Activated CD4-positive, alpha-beta memory T cell treated with anti-CD3 and anti-CD28 coated beads, Interleukin-2, amount 10 ng/mL, durations not matched to agents 7 days and 5 days (primary cell): ENCODE data around the gene SPRTN. TPM values are rescaled to one million over a fixed set of nuclear protein-coding genes. Genes with fewer than 3 reads are reported as not detected.

Source experiments
- CTCF ChIA-PET: fragments of 350-600 bp; sonication (Branson Sonifier 250); formaldehyde crosslinking; loops from one replicate; lab custom pipeline; 2021; ENCODE audit warnings: antibody characterized with exemption, inconsistent platforms; lab: Charles Lee
- POLR2A ChIA-PET: fragments of 350-600 bp; sonication (Branson Sonifier 250); formaldehyde crosslinking; loops from one replicate; lab custom pipeline; 2021; ENCODE audit warnings: antibody characterized with exemption; lab: Charles Lee
- DNase-seq: peaks from one replicate; pipeline ENCODE4 v3.0.0-alpha.2; 2020
- H3K27ac Mint-ChIP-seq: one replicate; pipeline ENCODE4 v1.8.0; 2021; ENCODE audit warnings: mild to moderate bottlenecking, mixed read lengths
- H3K27me3 Mint-ChIP-seq: one replicate; pipeline ENCODE4 v1.8.0; 2021; ENCODE audit warnings: mixed read lengths
- H3K36me3 Mint-ChIP-seq: one replicate; pipeline ENCODE4 v1.8.0; 2021; ENCODE audit warnings: low read depth, mixed read lengths
- H3K4me1 Mint-ChIP-seq: one replicate; pipeline ENCODE4 v1.8.0; 2021; ENCODE audit warnings: mixed read lengths
- H3K4me3 Mint-ChIP-seq: one replicate; pipeline ENCODE4 v1.8.0; 2021; ENCODE audit warnings: mild to moderate bottlenecking, mixed read lengths
- H3K9me3 Mint-ChIP-seq: one replicate; pipeline ENCODE4 v1.8.0; 2021; ENCODE audit warnings: mixed read lengths
- total RNA-seq, 2 experiments: library from RNA; stranded (reverse); gene quantifications; one replicate each; pipeline ENCODE4 v1.2.3, GENCODE V29; 2021

SPRTN gene
- total RNA-seq, 2 experiments from 2014 or later: 14.8 to 15.6 TPM

GRCh38 chr1:231363624-231364023 lies 25.5 kb downstream of the SPRTN start:
- H3K4me1 Mint-ChIP-seq: no peaks in the 10 kb centered on the region

GRCh38 chr1:231364192-231364591 lies 26.1 kb downstream of the SPRTN start:
- Mint-ChIP-seq H3K27me3 (no peaks in the 10 kb centered on the region), H3K9me3 (no peaks in the 10 kb centered on the region), H3K4me3 (no peak overlapping the region), H3K36me3 (peaks cover 59% of the 10 kb centered on the region), H3K27ac (no peak overlapping the region), H3K4me1 (no peaks in the 10 kb centered on the region)
- ChIA-PET CTCF (interaction anchor here (1.1 kb wide), 1 partner anchor 49 kb away, joined by 3 read pairs; no protein-coding TSS in a partner anchor), POLR2A (interaction anchor here (1.0 kb wide), 1 partner anchor 27 kb away, joined by 3 read pairs; the partner anchor contains the start of gene EXOC8)
- no peak for DNase-seq

More at GRCh38 chr1:231363624-231364023, 25.5 kb downstream of the SPRTN start:
- Mint-ChIP-seq H3K27me3 (no peaks in the 10 kb centered on the region), H3K4me3 (no peak overlapping the region), H3K36me3 (peaks cover 56% of the 10 kb centered on the region), H3K27ac (no peak overlapping the region), H3K9me3 (no peaks in the 10 kb centered on the region)
- ChIA-PET CTCF (interaction anchor here (1.0 to 1.7 kb wide), 4 partner anchors 40 to 240 kb away, joined by 3 to 8 read pairs (median 4); no protein-coding TSS in a partner anchor), POLR2A (no interaction called here)
- DNase-seq: no peak

- Mint-ChIP-seq H3K27me3 (no peaks in the 10 kb centered on the region), H3K27ac (no peak overlapping the region), H3K36me3 (peaks cover 38% of the 10 kb centered on the region), H3K4me1 (no peaks in the 10 kb centered on the region), H3K4me3 (no peak overlapping the region), H3K9me3 (no peaks in the 10 kb centered on the region)
- ChIA-PET CTCF (no interaction called here), POLR2A (interaction anchor here (1.6 kb wide), 1 partner anchor 51 kb away, joined by 4 read pairs; no protein-coding TSS in a partner anchor)
- DNase-seq: no peak
Observed at GRCh38 chr1:231369282-231369681, 31.2 kb downstream of the SPRTN start.

- CTCF ChIA-PET: interaction anchor here (1.0 kb wide), 1 partner anchor 10 kb away, joined by 3 read pairs; no protein-coding TSS in a partner anchor
- peaks cover 19% of the 10 kb centered on the region for H3K36me3 Mint-ChIP-seq
Observed at GRCh38 chr1:231372501-231372900, 34.4 kb downstream of the SPRTN start.

GRCh38 chr1:231374394-231374793 lies 36.3 kb downstream of the SPRTN start:
- no peaks in the 10 kb centered on the region for H3K27me3 Mint-ChIP-seq
- no peak for DNase-seq
- H3K9me3 Mint-ChIP-seq: no peaks in the 10 kb centered on the region
- CTCF ChIA-PET: interaction anchor here (1.0 to 1.6 kb wide), 3 partner anchors 12 to 17 kb away, joined by 5 to 7 read pairs (median 5); no protein-coding TSS in a partner anchor
- H3K4me3 Mint-ChIP-seq: no peak overlapping the region
- no peak overlapping the region for H3K27ac Mint-ChIP-seq
- H3K4me1 Mint-ChIP-seq: peaks cover 24% of the 10 kb centered on the region
- peaks cover 9% of the 10 kb centered on the region for H3K36me3 Mint-ChIP-seq
- POLR2A ChIA-PET: interaction anchor here (1.1 kb wide), 1 partner anchor 12 kb away, joined by 4 read pairs; no protein-coding TSS in a partner anchor

More at GRCh38 chr1:231372501-231372900, 34.4 kb downstream of the SPRTN start:
- no peak for DNase-seq
- H3K27ac Mint-ChIP-seq: no peak overlapping the region
- POLR2A ChIA-PET: no interaction called here
- no peaks in the 10 kb centered on the region for H3K27me3 Mint-ChIP-seq
- H3K4me3 Mint-ChIP-seq: no peak overlapping the region
- peaks cover 12% of the 10 kb centered on the region for H3K4me1 Mint-ChIP-seq
- H3K9me3 Mint-ChIP-seq: no peaks in the 10 kb centered on the region

- Mint-ChIP-seq H3K9me3 (no peaks in the 10 kb centered on the region), H3K27me3 (no peaks in the 10 kb centered on the region), H3K27ac (no peak overlapping the region), H3K4me3 (no peak overlapping the region), H3K36me3 (peaks cover 6% of the 10 kb centered on the region), H3K4me1 (peaks cover 30% of the 10 kb centered on the region)
- ChIA-PET CTCF (no interaction called here), POLR2A (no interaction called here)
- no peak for DNase-seq
Observed at GRCh38 chr1:231376101-231376500, 38.0 kb downstream of the SPRTN start.

- H3K36me3 Mint-ChIP-seq: peaks cover 5% of the 10 kb centered on the region
- peak overlapping the region; percentile 44 for H3K27ac Mint-ChIP-seq
- ChIA-PET POLR2A (no interaction called here), CTCF (no interaction called here)
- DNase-seq: peak; percentile 34
- H3K4me3 Mint-ChIP-seq: no peak overlapping the region
- no peaks in the 10 kb centered on the region for H3K9me3 Mint-ChIP-seq
- no peaks in the 10 kb centered on the region for H3K27me3 Mint-ChIP-seq
- H3K4me1 Mint-ChIP-seq: peaks cover 30% of the 10 kb centered on the region
Observed at GRCh38 chr1:231376875-231377549, 38.9 kb downstream of the SPRTN start.

- H3K36me3 Mint-ChIP-seq: peaks cover 2% of the 10 kb centered on the region
Observed at GRCh38 chr1:231381729-231382128, 43.6 kb downstream of the SPRTN start.

GRCh38 chr1:231382426-231382825 lies 44.3 kb downstream of the SPRTN start:
- ChIA-PET CTCF (interaction anchor here (1.0 kb wide), 2 partner anchors 10 to 207 kb away, joined by 3 to 4 read pairs; no protein-coding TSS in a partner anchor), POLR2A (interaction anchor here (2.1 kb wide), 1 partner anchor 11 kb away, joined by 5 read pairs; no protein-coding TSS in a partner anchor)
- peaks cover 2% of the 10 kb centered on the region for H3K36me3 Mint-ChIP-seq

More at GRCh38 chr1:231381729-231382128, 43.6 kb downstream of the SPRTN start:
- Mint-ChIP-seq H3K27me3 (no peaks in the 10 kb centered on the region), H3K4me3 (no peak overlapping the region), H3K27ac (no peak overlapping the region), H3K9me3 (no peaks in the 10 kb centered on the region), H3K4me1 (peaks cover 26% of the 10 kb centered on the region)
- CTCF ChIA-PET: interaction anchor here (1.0 kb wide), 1 partner anchor 10 kb away, joined by 3 read pairs; no protein-coding TSS in a partner anchor
- POLR2A ChIA-PET: interaction anchor here (1.3 to 2.1 kb wide), 2 partner anchors 11 to 38 kb away, joined by 4 to 5 read pairs; no protein-coding TSS in a partner anchor
- no peak for DNase-seq

GRCh38 chr1:231383159-231383860 lies 45.2 kb downstream of the SPRTN start:
- no peak overlapping the region for H3K27ac Mint-ChIP-seq
- H3K36me3 Mint-ChIP-seq: peaks cover 2% of the 10 kb centered on the region
- POLR2A ChIA-PET: no interaction called here
- CTCF ChIA-PET: interaction anchor here (0.7 to 1.0 kb wide), 2 partner anchors 142 to 206 kb away, joined by 3 to 4 read pairs; no protein-coding TSS in a partner anchor
- DNase-seq: no peak
- H3K4me1 Mint-ChIP-seq: peaks cover 23% of the 10 kb centered on the region
- H3K4me3 Mint-ChIP-seq: no peak overlapping the region
- no peaks in the 10 kb centered on the region for H3K27me3 Mint-ChIP-seq
- H3K9me3 Mint-ChIP-seq: no peaks in the 10 kb centered on the region

More at GRCh38 chr1:231382426-231382825, 44.3 kb downstream of the SPRTN start:
- H3K4me3 Mint-ChIP-seq: no peak overlapping the region
- H3K27ac Mint-ChIP-seq: no peak overlapping the region
- no peak for DNase-seq
- no peaks in the 10 kb centered on the region for H3K9me3 Mint-ChIP-seq
- no peaks in the 10 kb centered on the region for H3K27me3 Mint-ChIP-seq
- peaks cover 21% of the 10 kb centered on the region for H3K4me1 Mint-ChIP-seq

- Mint-ChIP-seq H3K27me3 (no peaks in the 10 kb centered on the region), H3K4me1 (peaks cover 19% of the 10 kb centered on the region), H3K36me3 (peaks cover 7% of the 10 kb centered on the region), H3K9me3 (no peaks in the 10 kb centered on the region), H3K4me3 (no peak overlapping the region), H3K27ac (no peak overlapping the region)
- ChIA-PET CTCF (no interaction called here), POLR2A (no interaction called here)
- no peak for DNase-seq
Observed at GRCh38 chr1:231384696-231385415, 46.8 kb downstream of the SPRTN start.

- H3K27me3 Mint-ChIP-seq: no peaks in the 10 kb centered on the region
Observed at GRCh38 chr1:231385416-231385748, 47.3 kb downstream of the SPRTN start.

More at GRCh38 chr1:231385416-231385748, 47.3 kb downstream of the SPRTN start:
- Mint-ChIP-seq H3K4me3 (no peak overlapping the region), H3K4me1 (peaks cover 24% of the 10 kb centered on the region), H3K27ac (no peak overlapping the region), H3K36me3 (peaks cover 10% of the 10 kb centered on the region), H3K9me3 (no peaks in the 10 kb centered on the region)
- DNase-seq: no peak
- ChIA-PET POLR2A (no interaction called here), CTCF (no interaction called here)
